Stimulated activated naive CD4-positive, alpha-beta T cell (primary cell): ENCODE results near the gene CT45A9.
"Not testable (repeated sequence)": the region's sequence is repeated elsewhere in the genome, so short reads cannot be mapped to it uniquely, and the experiment has no call there.

Experiments used
- DNase-seq, 6 experiments: peaks; one replicate each; lab custom pipeline; 2025; lab: John Stamatoyannopoulos, UW

The CT45A9 gene, protein sequence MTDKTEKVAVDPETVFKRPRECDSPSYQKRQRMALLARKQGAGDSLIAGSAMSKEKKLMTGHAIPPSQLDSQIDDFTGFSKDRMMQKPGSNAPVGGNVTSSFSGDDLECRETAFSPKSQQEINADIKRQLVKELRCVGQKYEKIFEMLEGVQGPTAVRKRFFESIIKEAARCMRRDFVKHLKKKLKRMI

DNA sequence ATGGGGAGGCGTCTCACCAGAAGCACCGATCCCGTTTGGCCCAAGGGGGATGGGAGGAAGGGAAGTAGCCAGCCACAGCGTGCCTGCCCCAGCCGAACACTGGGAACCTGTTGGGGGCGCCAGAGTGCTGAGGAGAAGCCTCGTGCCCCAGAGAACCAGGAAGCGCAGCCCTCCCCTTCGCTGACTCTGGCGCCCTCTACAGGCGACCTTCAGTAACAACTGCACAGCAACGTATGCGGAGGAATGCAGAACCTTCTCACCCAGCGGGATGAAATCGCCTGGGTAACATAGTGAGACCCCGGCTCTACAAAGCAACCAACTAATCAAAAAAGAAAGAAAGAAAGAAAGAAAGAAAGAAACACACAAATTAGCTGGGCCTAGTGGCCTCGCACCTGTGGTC lies at the start of gene CT45A9:
Gene CT45A9, minus strand, starts transcription at position 101 of the 400 bp plus-strand sequence. CDS start 3,751 bp downstream, outside the sequence.
- DNase-seq: not testable (repeated sequence)

DNA sequence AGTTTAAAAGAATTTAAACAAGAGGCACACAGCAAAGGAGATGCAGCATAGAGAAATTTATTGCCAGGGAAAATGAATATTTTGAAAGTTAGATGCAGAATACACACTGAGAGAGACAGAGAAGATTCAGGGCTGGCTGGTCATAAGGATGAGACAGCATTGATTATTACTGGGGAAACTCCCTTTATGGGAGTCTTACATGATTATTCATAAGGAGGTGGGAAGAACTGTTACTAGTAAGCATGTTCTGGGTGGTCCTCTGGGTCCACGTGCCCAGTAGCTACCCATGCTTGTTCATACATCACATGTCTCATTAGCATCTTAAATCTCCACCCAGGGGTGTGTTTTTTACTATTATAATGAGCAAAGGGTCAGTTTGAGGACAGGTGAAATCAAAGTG lies 48.9 kb upstream of the CT45A9 start:
- DNase-seq: not testable (repeated sequence)

DNA sequence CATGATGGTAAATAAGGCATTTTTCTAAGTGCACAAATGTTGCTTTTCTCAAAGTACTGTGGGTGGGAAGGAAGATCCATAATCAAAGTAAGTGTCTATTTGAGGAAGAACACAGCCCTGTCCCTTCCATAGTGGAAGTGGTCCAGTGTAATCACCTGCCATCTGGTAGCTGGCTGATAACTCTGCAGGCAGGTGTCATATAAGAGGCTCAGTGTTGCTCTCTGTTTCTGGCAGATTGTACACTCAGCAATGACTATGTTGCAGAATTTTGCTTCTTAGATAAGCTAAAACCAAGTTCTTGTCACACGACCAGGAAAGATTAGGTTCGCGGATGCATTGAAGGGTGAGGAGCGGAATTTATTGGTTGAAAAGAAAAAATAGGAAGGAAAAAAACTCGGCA lies 42.8 kb upstream of the CT45A9 start:
- no peak for DNase-seq

DNA sequence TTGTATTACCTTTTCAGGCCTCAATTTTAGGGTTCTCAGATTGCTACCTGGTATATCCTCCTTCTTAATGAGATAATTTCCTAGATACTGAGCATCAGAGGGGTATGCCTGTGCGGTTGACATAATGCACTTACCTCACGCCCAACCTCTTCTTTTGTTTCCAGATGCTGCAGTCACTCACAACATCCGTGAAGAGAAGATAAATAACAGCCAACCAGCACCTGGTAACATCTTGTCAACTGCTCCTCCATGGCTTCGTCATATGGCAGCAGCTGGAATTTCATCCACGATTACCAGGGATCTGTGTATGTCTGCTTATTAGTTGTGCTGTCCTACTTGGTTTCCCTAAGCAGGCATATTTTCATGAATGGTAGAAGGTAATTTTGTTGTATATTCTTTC lies 38.6 kb upstream of the CT45A9 start:
- DNase-seq: no peak

DNA sequence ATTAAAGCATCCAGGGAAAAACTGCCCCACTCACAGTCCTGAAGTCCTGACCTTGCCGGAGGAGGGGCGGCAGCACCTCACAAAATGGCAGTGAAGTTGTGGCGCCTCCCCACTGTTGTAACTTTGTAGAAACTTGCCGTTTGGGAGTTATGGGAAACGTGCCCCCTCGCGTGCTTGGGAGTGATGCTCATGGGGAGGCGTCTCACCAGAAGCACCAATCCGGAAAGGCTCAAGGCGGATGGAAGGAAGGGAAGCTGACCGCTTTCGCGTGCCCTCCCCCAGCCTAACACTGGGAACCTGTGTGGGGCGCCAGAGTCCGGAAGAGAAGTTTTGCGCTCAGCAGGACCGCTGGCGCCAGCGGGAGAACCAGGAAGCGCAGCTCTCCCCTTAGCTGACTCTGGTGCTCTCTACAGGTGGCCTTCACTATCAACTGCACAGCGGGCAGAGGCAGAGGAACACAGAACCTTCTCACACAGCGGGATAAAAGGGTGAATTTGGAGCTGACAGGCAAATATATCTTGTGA lies 21.7 kb upstream of the CT45A9 start, which contains the start of the genes CT45A10 and SAGE1:
Gene CT45A10, minus strand, starts transcription at position 151 of the 524 bp plus-strand sequence. CDS start 8,100 bp downstream, outside the sequence.
Gene SAGE1, plus strand, starts transcription at position 423 of the 524 bp plus-strand sequence. CDS start 2,527 bp downstream, outside the sequence.
- no peak for DNase-seq

DNA sequence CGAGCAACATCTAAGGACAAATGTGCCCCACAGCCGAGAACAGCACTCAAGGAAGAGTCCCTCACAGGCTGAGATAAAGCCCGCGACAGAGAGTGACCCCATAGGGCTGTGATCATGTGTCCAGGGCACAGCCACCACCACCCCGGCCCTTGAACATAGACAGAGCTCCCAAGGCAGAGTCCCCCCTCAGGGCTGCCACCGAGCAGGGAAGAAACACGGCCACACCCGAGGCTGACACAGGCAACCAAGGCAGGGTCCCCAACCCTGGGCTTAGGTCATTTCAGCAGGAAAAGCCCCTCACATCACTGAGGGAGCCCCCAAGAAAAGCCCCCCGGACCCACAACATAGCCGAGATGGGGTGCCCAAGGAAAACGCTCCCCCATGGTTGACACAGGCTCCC lies 21.2 kb upstream of the CT45A9 start:
- no peak for DNase-seq

DNA sequence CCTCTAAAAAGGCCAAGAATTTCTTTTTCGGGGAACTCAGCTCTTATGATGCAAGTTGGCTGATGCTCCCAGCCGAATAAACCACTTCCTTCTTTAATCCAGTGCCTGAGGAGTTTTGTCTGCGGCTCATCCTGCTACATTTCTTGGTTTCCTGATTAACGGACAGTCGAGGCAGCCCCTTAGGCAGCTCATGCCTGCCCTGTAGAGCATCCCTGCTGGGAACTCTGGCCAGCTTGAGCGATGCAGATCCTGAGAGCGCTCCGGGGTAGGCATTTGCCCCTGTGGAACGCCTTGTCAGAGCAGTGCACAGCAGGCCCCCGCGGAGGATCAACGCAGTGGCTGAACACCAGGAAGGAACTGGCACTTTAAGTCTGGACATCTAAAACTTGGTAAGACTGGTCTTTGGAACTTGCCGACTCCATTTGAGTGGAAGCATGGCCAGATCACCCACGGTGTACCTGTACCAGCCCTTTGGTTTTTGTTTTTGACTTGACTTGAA lies 18.5 kb upstream of the CT45A9 start:
- no peak for DNase-seq

DNA sequence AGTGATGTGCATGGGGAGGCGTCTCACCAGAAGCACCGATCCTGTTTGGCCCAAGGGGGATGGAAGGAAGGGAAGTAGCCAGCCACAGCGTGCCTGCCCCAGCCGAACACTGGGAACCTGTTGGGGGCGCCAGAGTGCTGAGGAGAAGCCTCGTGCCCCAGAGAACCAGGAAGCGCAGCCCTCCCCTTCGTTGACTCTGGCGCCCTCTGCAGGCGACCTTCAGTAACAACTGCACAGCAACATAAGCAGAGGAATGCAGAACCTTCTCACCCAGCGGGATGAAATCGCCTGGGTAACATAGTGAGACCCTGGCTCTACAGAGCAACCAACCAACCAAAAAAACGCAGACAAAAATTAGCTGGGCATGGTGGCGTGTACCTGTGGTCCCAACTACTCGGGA lies 17.4 kb upstream of the CT45A9 start:
- DNase-seq: peak in 1 of 6 experiments; percentile 0

DNA sequence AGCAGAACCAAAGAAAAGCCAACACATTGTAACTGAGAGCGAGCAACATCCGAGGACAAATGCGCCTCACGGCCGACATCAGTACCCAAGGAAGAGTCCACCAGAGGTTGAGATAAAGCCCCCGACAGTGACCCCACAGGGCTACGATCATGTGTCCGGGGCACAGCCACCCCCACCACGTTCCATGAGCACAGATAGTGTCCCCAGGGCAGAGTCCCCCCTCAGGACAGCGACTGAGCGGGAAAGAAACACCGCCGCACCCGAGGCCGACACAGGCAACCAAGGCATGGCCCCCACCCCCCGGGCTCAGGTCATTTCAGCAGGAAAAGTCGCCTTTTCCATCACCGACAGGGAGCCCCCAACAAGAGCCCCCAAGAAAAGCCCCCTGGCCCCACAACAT lies 16.6 kb upstream of the CT45A9 start:
- DNase-seq: not testable (repeated sequence)

DNA sequence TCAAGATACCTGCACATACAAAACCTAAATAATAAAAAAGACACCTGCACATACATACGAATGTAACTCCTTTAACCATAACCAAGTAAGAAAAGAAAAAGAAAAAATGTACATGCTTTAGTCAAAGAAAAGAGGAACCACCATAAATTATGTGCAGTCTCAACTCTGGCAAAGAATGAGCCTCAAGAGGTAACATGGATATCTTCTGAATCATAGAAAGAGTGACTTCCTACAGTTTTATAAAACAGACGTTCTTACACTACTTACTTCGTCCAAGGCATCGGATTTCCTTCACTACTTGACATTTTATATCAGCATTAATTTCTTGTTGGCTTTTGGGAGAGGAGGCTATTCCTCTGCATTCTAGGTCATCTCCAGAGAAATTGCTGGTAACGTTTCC lies 11.1 kb upstream of the CT45A9 start:
- DNase-seq: not testable (repeated sequence)

DNA sequence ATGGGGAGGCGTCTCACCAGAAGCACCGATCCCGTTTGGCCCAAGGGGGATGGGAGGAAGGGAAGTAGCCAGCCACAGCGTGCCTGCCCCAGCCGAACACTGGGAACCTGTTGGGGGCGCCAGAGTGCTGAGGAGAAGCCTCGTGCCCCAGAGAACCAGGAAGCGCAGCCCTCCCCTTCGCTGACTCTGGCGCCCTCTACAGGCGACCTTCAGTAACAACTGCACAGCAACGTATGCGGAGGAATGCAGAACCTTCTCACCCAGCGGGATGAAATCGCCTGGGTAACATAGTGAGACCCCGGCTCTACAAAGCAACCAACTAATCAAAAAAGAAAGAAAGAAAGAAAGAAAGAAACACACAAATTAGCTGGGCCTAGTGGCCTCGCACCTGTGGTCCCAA lies 17.2 kb downstream of the CT45A9 start, which contains the start of gene CT45A8:
Gene CT45A8, minus strand, starts transcription at position 101 of the 400 bp plus-strand sequence. CDS start 3,755 bp downstream, outside the sequence.
- DNase-seq: not testable (repeated sequence)

DNA sequence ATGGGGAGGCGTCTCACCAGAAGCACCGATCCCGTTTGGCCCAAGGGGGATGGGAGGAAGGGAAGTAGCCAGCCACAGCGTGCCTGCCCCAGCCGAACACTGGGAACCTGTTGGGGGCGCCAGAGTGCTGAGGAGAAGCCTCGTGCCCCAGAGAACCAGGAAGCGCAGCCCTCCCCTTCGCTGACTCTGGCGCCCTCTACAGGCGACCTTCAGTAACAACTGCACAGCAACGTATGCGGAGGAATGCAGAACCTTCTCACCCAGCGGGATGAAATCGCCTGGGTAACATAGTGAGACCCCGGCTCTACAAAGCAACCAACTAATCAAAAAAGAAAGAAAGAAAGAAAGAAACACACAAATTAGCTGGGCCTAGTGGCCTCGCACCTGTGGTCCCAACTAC lies 34.4 kb downstream of the CT45A9 start, which contains the start of gene CT45A7:
Gene CT45A7, minus strand, starts transcription at position 101 of the 400 bp plus-strand sequence. CDS start 3,747 bp downstream, outside the sequence.
- DNase-seq: not testable (repeated sequence)

DNA sequence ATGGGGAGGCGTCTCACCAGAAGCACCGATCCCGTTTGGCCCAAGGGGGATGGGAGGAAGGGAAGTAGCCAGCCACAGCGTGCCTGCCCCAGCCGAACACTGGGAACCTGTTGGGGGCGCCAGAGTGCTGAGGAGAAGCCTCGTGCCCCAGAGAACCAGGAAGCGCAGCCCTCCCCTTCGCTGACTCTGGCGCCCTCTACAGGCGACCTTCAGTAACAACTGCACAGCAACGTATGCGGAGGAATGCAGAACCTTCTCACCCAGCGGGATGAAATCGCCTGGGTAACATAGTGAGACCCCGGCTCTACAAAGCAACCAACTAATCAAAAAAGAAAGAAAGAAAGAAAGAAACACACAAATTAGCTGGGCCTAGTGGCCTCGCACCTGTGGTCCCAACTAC lies 51.7 kb downstream of the CT45A9 start, which contains the start of gene CT45A2:
Gene CT45A2, minus strand, starts transcription at position 101 of the 400 bp plus-strand sequence. CDS start 3,747 bp downstream, outside the sequence.
- DNase-seq: not testable (repeated sequence)
